Endometrial microvascular endothelial cells (primary cell): Measurements from ENCODE around the gene TRABD2A. TPM values are rescaled to one million over a fixed set of nuclear protein-coding genes. Genes with fewer than 3 reads are reported as not detected.
"Not testable (repeated sequence)": the region's sequence is repeated elsewhere in the genome, so short reads cannot be mapped to it uniquely, and the experiment has no call there.

Experiments used
- in situ Hi-C: cut with HindIII; loops from 2 replicates; pipeline ENCODE4 v1.10.0; 2017; ENCODE audit warnings: low sequenced_read_pairs, low pct_unique_long_range_greater_than_20kb; ENCODE audit errors: inconsistent ontology term
- total RNA-seq: library from RNA; depleted of rRNA; stranded (reverse); fragments of >200 nt; gene quantifications from one replicate; pipeline ENCODE4 v1.2.3, GENCODE V29; 2015; ENCODE audit errors: inconsistent ontology term

Gene TRABD2A
- 8.2 TPM for total RNA-seq

GRCh38 chr2:84880645-84881521 lies at the start of gene TRABD2A:
TSS of gene TRABD2A (minus strand) at chr2:84881084. CDS start at chr2:84881039, 45 bp downstream.
- in situ Hi-C loops, result no loop called here

GRCh38 chr2:84927275-84927627 lies 46.4 kb upstream of the TRABD2A start:
- in situ Hi-C loops, result no loop called here

- in situ Hi-C loops, result no loop called here
Observed at GRCh38 chr2:84925724-84926376, 45.0 kb upstream of the TRABD2A start.

- in situ Hi-C loops, result no loop called here
Observed at GRCh38 chr2:84925336-84925723, 44.4 kb upstream of the TRABD2A start.

- in situ Hi-C loops, result no loop called here
Observed at GRCh38 chr2:84924173-84925106, 43.6 kb upstream of the TRABD2A start.

GRCh38 chr2:84923009-84923408 lies 42.1 kb upstream of the TRABD2A start:
- in situ Hi-C loops, result no loop called here

- in situ Hi-C loops, result no loop called here
Observed at GRCh38 chr2:84919885-84920580, 39.1 kb upstream of the TRABD2A start.

- in situ Hi-C loops, result no loop called here
Observed at GRCh38 chr2:84918430-84918829, 37.5 kb upstream of the TRABD2A start.

GRCh38 chr2:84917821-84918220 lies 36.9 kb upstream of the TRABD2A start:
- in situ Hi-C loops, result not testable (repeated sequence)

GRCh38 chr2:84915675-84916074 lies 34.8 kb upstream of the TRABD2A start:
- in situ Hi-C loops, result not testable (repeated sequence)

GRCh38 chr2:84914334-84914733 lies 33.5 kb upstream of the TRABD2A start:
- in situ Hi-C loops, result no loop called here

- in situ Hi-C loops, result no loop called here
Observed at GRCh38 chr2:84912984-84913383, 32.1 kb upstream of the TRABD2A start.

- in situ Hi-C loops, result no loop called here
Observed at GRCh38 chr2:84911135-84911678, 30.3 kb upstream of the TRABD2A start.

- in situ Hi-C loops, result no loop called here
Observed at GRCh38 chr2:84908948-84909713, 28.2 kb upstream of the TRABD2A start.

GRCh38 chr2:84906900-84907714 lies 26.2 kb upstream of the TRABD2A start:
- in situ Hi-C loops, result no loop called here

GRCh38 chr2:84906108-84906899 lies 25.4 kb upstream of the TRABD2A start:
- in situ Hi-C loops, result no loop called here
